OCI-LY1 (cell line): ENCODE data around the gene FRRS1.

Source experiments
- H2AFZ ChIP-seq: fragments of 200-600 bp; sonication (generic), shearing (Covaris generic); 2 replicates; pipeline ENCODE4 v1.6.0; 2014; ENCODE audit warnings: antibody characterized with exemption, mild to moderate bottlenecking, low read length
- H3F3A ChIP-seq: fragments of 200-600 bp; sonication (generic), shearing (Covaris generic); 2 replicates; pipeline ENCODE4 v1.6.0; 2014; ENCODE audit warnings: mild to moderate bottlenecking, antibody characterized with exemption, low read length, moderate library complexity; ENCODE audit not compliant: insufficient read depth
- H3K27ac ChIP-seq: fragments of 200-600 bp; sonication (generic); 2 replicates; pipeline ENCODE4 v1.5.1; 2014; ENCODE audit warnings: low read length, mixed run types, mild to moderate bottlenecking, low read depth; ENCODE audit not compliant: poor library complexity, severe bottlenecking
- H3K27me3 ChIP-seq: fragments of 200-600 bp; sonication (generic); 2 replicates; pipeline ENCODE4 v1.6.0; 2014; ENCODE audit warnings: antibody characterized with exemption, mild to moderate bottlenecking, low read length, moderate library complexity; ENCODE audit not compliant: insufficient read depth
- H3K36me3 ChIP-seq: fragments of 200-600 bp; sonication (generic); 2 replicates; pipeline ENCODE4 v1.6.1; 2014; ENCODE audit warnings: mild to moderate bottlenecking, antibody characterized with exemption, low read length, moderate library complexity, mixed read lengths; ENCODE audit not compliant: insufficient read depth
- H3K4me1 ChIP-seq: fragments of 200-600 bp; sonication (generic); 2 replicates; pipeline ENCODE4 v1.5.1; 2014; ENCODE audit warnings: mild to moderate bottlenecking, low read length, moderate library complexity; ENCODE audit not compliant: insufficient read depth, severe bottlenecking
- H3K4me2 ChIP-seq: fragments of 200-600 bp; sonication (generic), shearing (Covaris generic); 2 replicates; pipeline ENCODE4 v1.6.1; 2014; ENCODE audit warnings: low read length
- H3K4me3 ChIP-seq: fragments of 200-600 bp; sonication (generic); 2 replicates; pipeline ENCODE4 v1.5.1; 2014; ENCODE audit warnings: low read length, low read depth, mild to moderate bottlenecking, mixed read lengths; ENCODE audit not compliant: poor library complexity, severe bottlenecking
- H3K79me2 ChIP-seq: fragments of 200-600 bp; shearing (Covaris generic); 2 replicates; pipeline ENCODE4 v1.6.1; 2016; ENCODE audit warnings: mixed run types, low read length, mixed read lengths; ENCODE audit not compliant: insufficient read depth
- H3K9ac ChIP-seq: fragments of 200-600 bp; sonication (generic), shearing (Covaris generic); 2 replicates; pipeline ENCODE4 v1.6.1; 2014; ENCODE audit warnings: mild to moderate bottlenecking, low read length, mixed read lengths
- H3K9me2 ChIP-seq: fragments of 200-600 bp; sonication (generic), shearing (Covaris generic); 2 replicates; pipeline ENCODE4 v1.6.1; 2014; ENCODE audit warnings: low read depth, mild to moderate bottlenecking, low read length, mixed read lengths
- H3K9me3 ChIP-seq: fragments of 200-600 bp; shearing (Covaris generic); 2 replicates; pipeline ENCODE4 v1.6.1; 2014; ENCODE audit warnings: low read length, mixed read lengths
- H4K20me1 ChIP-seq: fragments of 200-600 bp; sonication (generic), shearing (Covaris generic); 2 replicates; pipeline ENCODE4 v1.6.0; 2016; ENCODE audit warnings: mild to moderate bottlenecking, low read length; ENCODE audit not compliant: insufficient read depth
- EZH2 ChIP-seq: fragments of 200-600 bp; sonication (generic), shearing (Covaris generic); IDR thresholded peaks from 2 replicates; pipeline ENCODE4 v1.8.0; 2017; ENCODE audit warnings: borderline replicate concordance, mixed run types, mild to moderate bottlenecking, antibody characterized with exemption, low read length, moderate library complexity, mixed read lengths
- TF ChIP-seq, protein P1 (sequence below): fragments of 200-600 bp; sonication (generic), shearing (Covaris generic); IDR thresholded peaks from 2 replicates; pipeline ENCODE4 v1.5.1; 2017; ENCODE audit warnings: mild to moderate bottlenecking, antibody characterized with exemption, low read length, moderate library complexity, mixed read lengths

FRRS1 gene

GRCh38 chr1:99771513-99771918, 5.1 kb upstream of the FRRS1 start:
- Histone ChIP-seq H3F3A (no peaks in the 10 kb centered on the region), H3K9me3 (no peaks in the 10 kb centered on the region), H3K4me1 (peaks cover 12% of the 10 kb centered on the region), H2AFZ (no peak overlapping the region), H3K36me3 (no peaks in the 10 kb centered on the region), H3K4me3 (no peak overlapping the region), H3K4me2 (no peak overlapping the region), H4K20me1 (no peaks in the 10 kb centered on the region), H3K27ac (no peak overlapping the region), H3K27me3 (no peaks in the 10 kb centered on the region), H3K79me2 (no peaks in the 10 kb centered on the region), H3K9ac (no peak overlapping the region), H3K9me2 (no peaks in the 10 kb centered on the region)
- TF ChIP-seq, protein P1, sequence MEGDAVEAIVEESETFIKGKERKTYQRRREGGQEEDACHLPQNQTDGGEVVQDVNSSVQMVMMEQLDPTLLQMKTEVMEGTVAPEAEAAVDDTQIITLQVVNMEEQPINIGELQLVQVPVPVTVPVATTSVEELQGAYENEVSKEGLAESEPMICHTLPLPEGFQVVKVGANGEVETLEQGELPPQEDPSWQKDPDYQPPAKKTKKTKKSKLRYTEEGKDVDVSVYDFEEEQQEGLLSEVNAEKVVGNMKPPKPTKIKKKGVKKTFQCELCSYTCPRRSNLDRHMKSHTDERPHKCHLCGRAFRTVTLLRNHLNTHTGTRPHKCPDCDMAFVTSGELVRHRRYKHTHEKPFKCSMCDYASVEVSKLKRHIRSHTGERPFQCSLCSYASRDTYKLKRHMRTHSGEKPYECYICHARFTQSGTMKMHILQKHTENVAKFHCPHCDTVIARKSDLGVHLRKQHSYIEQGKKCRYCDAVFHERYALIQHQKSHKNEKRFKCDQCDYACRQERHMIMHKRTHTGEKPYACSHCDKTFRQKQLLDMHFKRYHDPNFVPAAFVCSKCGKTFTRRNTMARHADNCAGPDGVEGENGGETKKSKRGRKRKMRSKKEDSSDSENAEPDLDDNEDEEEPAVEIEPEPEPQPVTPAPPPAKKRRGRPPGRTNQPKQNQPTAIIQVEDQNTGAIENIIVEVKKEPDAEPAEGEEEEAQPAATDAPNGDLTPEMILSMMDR: no peak
- TF ChIP-seq EZH2: no peak

GRCh38 chr1:99768524-99769245, 2.2 kb upstream of the FRRS1 start:
- no peak overlapping the region for H3K27ac ChIP-seq
- H3K9me2 ChIP-seq: no peaks in the 10 kb centered on the region
- peaks cover 25% of the 10 kb centered on the region for H3K4me1 ChIP-seq
- no peaks in the 10 kb centered on the region for H3K36me3 ChIP-seq
- peaks cover 11% of the 10 kb centered on the region; the same call in 1 of the 2 replicates for H3K79me2 ChIP-seq
- no peak overlapping the region for H3K4me3 ChIP-seq
- no peaks in the 10 kb centered on the region for H3K27me3 ChIP-seq
- no peak overlapping the region for H3K9ac ChIP-seq
- no peaks in the 10 kb centered on the region for H3F3A ChIP-seq
- no peaks in the 10 kb centered on the region for H3K9me3 ChIP-seq
- TF ChIP-seq, protein P1: no peak
- TF ChIP-seq EZH2: no peak
- H4K20me1 ChIP-seq: no peaks in the 10 kb centered on the region
- H3K4me2 ChIP-seq: no peak overlapping the region
- H2AFZ ChIP-seq: no peak overlapping the region

DNA sequence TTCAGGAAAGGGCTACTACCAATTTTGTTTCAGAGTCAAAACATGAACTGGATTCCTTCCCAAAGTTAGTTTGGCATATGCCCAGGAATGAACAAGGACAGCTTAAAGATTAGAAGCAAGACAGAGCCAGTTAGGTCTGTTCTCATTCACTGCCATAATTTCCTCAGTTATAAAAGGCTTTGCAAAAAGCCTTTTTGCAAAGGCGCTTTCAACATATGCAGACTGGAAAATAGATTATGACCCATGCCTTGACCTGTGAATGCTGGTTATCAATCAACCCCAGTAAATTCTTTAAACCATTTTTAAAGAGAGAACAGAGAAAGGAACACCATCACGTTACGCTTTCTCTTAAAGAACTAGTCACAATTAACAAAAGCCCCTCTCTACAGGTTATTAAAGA, 1.7 kb upstream of the FRRS1 start:
- Histone ChIP-seq H3K4me3 (no peak overlapping the region), H3K36me3 (no peaks in the 10 kb centered on the region), H2AFZ (no peak overlapping the region), H3K79me2 (peaks cover 13% of the 10 kb centered on the region), H3K4me1 (peaks cover 25% of the 10 kb centered on the region), H3K27ac (no peak overlapping the region), H3K9me3 (no peaks in the 10 kb centered on the region), H3F3A (no peaks in the 10 kb centered on the region), H3K9ac (no peak overlapping the region), H3K9me2 (no peaks in the 10 kb centered on the region), H3K27me3 (no peaks in the 10 kb centered on the region), H3K4me2 (no peak overlapping the region), H4K20me1 (no peaks in the 10 kb centered on the region)
- TF ChIP-seq, protein P1: no peak
- TF ChIP-seq EZH2: no peak
